Right lobe of liver (tissue), 4 donors: ENCODE measurements around the gene EIF6.

Experiments used
- CTCF ChIP-seq, 4 donors: fragments of 200-600 bp in 3 of 4; fragments of 450-650 bp in 1 of 4; IDR thresholded peaks; one replicate each; pipeline versions ENCODE4 v1.5.1 to v1.8.0; 2016 to 2022; ENCODE audit warnings: antibody characterized with exemption in 4 of 4, mild to moderate bottlenecking in 2 of 4
- POLR2A ChIP-seq: fragments of 450-650 bp; IDR thresholded peaks from one replicate; pipeline ENCODE4 v1.6.1; 2017; ENCODE audit warnings: antibody characterized with exemption, mild to moderate bottlenecking
- donor health status: DM: no; HTN: no; CAD: no.
- donor health status: DM: no; HTN: no; CAD: no.
- donor health status: DM: no; HTN: yes; CAD: no.

- TF ChIP-seq POLR2A (peak; percentile 38), CTCF (IDR thresholded peaks at IDR 0.05) (no peak)
Observed at GRCh38 chr20:35307666-35308653, 23.4 kb upstream of the EIF6 start.
